Lower leg skin (tissue), 4 donors: ENCODE results near the gene ANKRD39. TPM values are rescaled to one million over a fixed set of nuclear protein-coding genes. Genes with fewer than 3 reads are reported as not detected.
A peak's percentile ranks its signal among the peaks of the same experiment; 100 is the strongest.

Experiments
- DNase-seq, 2 donors: peaks; one replicate each; pipeline ENCODE4 v3.0.0-alpha.2; 2019; ENCODE audit warnings: low spot score in 2 of 2
- H3K4me3 ChIP-seq: fragments of 200-600 bp; sonication (generic); 2 replicates; pipeline ENCODE4 v1.5.1; 2017; ENCODE audit warnings: mild to moderate bottlenecking, low read depth; ENCODE audit not compliant: poor library complexity, severe bottlenecking
- POLR2A ChIP-seq, 2 donors: fragments of 450-650 bp; IDR thresholded peaks; one replicate each; pipeline ENCODE4 v1.6.1; 2016 to 2017; ENCODE audit warnings: antibody characterized with exemption in 2 of 2, mild to moderate bottlenecking in 1 of 2, moderate library complexity in 1 of 2
- WGBS, 2 donors: methylation state at CpG; one replicate each; pipeline ENCODE4 v1.1.5; 2018; 5-methylcytosine and 5-hydroxymethylcytosine counted together
- intact Hi-C: fragments of 100-400 bp; cut with DNase I; formaldehyde crosslinking; loops from one replicate; pipeline ENCODE4 v1.15.0; 2023; ENCODE audit warnings: low total_unique reads
- total RNA-seq, 4 donors: library from RNA; depleted of rRNA; stranded (reverse); fragments of >200 nt; gene quantifications; one replicate each; pipeline ENCODE4 v1.1.0, GENCODE V29; 2016
- TF ChIP-seq, protein P1 (sequence below), 3 donors: fragments of 450-650 bp; IDR thresholded peaks; one replicate each; pipeline ENCODE4 v1.5.1; 2016; ENCODE audit warnings: antibody characterized with exemption in 3 of 3, mild to moderate bottlenecking in 3 of 3, moderate library complexity in 2 of 3

ANKRD39 gene, protein sequence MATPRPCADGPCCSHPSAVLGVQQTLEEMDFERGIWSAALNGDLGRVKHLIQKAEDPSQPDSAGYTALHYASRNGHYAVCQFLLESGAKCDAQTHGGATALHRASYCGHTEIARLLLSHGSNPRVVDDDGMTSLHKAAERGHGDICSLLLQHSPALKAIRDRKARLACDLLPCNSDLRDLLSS
- total RNA-seq: 10 to 100 TPM in 3 of 4 donors, 1 to 10 TPM in 1; 7.6 to 15.3 (median 14.4) TPM

DNA sequence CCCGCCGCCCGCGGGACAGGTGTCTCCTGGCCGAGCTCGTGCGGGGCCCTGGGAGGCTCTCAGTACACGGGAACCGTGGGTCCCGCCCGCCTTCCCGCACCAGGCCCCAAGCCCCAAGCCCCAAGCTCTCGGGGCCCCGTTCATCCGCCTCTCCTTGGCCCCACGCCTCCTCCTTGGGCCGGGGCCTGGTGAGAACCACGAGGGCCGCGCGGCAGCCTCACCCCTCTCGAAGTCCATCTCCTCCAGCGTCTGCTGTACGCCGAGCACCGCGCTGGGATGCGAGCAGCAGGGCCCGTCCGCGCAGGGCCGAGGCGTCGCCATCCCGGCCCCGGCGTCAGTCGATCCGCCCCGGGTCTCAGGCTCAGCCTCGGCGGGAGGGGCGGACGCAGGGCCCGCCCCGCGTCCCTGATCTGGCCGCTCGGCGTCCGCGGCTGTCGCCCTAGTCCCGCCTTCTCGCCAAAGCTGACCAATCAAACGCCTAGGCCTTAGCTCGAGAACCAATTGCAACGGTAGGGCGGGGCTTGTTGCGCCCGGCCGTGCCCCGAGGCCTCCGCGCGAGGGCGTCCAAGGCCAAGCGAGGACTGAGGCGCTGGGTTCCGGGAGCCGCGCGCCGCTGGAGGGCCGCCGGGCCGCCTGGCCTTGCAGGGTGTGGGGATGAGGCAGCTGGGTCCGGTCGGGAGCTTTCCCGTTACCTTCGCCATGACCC, at the start of gene ANKRD39:
TSS of gene ANKRD39 (minus strand) at position 350 of the 706 bp plus-strand sequence. CDS start at position 321, 29 bp downstream.
- DNase-seq: peak; percentile 97 to 99
- intact Hi-C loops: loop anchor here (2.0 kb wide), 1 partner anchor 99 kb away; no protein-coding TSS in a partner anchor
- peak within 1 kb of the TSS; percentile 56 for H3K4me3 ChIP-seq
- WGBS, 2 donors: 0% methylated on average over 49 to 69 of the region's 81 CpGs
- no peak for TF ChIP-seq POLR2A (IDR thresholded peaks at IDR 0.05)
- TF ChIP-seq, protein P1, sequence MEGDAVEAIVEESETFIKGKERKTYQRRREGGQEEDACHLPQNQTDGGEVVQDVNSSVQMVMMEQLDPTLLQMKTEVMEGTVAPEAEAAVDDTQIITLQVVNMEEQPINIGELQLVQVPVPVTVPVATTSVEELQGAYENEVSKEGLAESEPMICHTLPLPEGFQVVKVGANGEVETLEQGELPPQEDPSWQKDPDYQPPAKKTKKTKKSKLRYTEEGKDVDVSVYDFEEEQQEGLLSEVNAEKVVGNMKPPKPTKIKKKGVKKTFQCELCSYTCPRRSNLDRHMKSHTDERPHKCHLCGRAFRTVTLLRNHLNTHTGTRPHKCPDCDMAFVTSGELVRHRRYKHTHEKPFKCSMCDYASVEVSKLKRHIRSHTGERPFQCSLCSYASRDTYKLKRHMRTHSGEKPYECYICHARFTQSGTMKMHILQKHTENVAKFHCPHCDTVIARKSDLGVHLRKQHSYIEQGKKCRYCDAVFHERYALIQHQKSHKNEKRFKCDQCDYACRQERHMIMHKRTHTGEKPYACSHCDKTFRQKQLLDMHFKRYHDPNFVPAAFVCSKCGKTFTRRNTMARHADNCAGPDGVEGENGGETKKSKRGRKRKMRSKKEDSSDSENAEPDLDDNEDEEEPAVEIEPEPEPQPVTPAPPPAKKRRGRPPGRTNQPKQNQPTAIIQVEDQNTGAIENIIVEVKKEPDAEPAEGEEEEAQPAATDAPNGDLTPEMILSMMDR (IDR thresholded peaks at IDR 0.05): peak in 1 of 3 donors; percentile 83

DNA sequence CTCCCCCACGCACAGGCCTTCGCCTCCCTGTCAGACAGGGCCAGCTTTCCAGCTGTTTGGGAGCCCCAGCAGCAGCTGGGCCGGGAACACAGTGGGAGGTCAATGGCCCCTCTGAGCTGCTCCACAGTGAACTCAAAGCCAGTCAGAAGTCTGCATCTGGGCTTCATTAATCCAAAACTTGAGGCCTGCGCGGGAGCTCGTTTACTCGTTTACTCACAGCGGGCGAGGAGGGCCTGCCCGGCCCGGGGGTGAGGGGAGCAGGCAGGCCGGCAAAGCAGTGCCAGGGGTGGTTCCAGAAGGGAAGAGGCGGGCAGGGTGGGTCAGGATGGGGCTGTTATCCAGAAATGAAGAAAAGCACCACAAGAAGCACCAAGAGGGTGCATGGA, 48.9 kb upstream of the ANKRD39 start:
- no peak for DNase-seq
- WGBS, 2 donors: 26 to 34% methylated on average over 11 to 12 of the region's 13 CpGs
- H3K4me3 ChIP-seq: no peak overlapping the region
- TF ChIP-seq, protein P1 (IDR thresholded peaks at IDR 0.05): no peak
- no peak for TF ChIP-seq POLR2A (IDR thresholded peaks at IDR 0.05)
- intact Hi-C loops: no loop called here

DNA sequence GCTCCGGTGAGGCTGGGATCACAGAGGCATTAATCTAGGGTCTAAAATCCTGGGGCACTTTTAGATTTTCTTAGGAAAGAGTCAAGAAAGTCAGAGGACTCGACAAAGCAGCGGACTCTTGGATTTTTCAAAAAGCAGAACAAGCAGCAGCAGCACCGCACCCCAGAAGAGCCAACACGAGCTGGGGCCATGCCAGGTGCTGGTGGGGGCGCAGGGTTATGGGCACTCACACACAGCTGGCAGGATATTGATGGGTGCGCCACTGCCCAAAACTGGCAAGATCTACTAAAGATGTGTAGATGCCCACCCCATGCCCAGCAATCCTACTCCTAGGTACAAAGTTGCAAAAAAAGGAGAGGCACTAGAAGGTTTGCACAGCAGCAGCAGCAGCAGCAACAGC, 46.0 kb upstream of the ANKRD39 start:
- H3K4me3 ChIP-seq: no peak overlapping the region
- no peak for DNase-seq
- WGBS, 2 donors: 65 to 83% methylated on average over 7 of the region's 7 CpGs
- no peak for TF ChIP-seq POLR2A (IDR thresholded peaks at IDR 0.05)
- TF ChIP-seq, protein P1 (IDR thresholded peaks at IDR 0.05): no peak
- intact Hi-C loops: no loop called here

DNA sequence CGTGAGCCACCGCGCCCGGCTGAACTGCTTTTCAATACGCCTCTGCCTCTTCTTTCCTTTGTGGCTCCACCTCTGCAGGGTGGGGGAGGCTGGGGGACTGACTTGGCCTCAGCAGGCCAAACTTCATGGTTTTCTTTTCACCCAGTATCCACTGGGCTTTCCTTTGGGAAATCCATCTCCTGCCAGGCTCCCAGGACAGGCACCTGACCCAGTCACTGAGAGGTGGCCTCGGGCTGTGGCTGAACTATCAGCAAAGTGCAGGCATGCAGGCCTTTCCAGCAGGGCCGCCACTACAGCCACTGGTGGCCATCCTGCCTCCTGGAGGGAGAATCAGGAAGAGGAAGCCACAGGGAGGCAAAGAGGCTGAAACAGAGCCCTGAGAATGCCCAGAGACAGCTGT, 45.5 kb upstream of the ANKRD39 start:
- intact Hi-C loops: no loop called here
- DNase-seq: no peak
- TF ChIP-seq, protein P1 (IDR thresholded peaks at IDR 0.05): no peak
- no peak for TF ChIP-seq POLR2A (IDR thresholded peaks at IDR 0.05)
- 88 to 93% methylated on average over 6 to 7 of the region's 7 CpGs for WGBS, 2 donors
- H3K4me3 ChIP-seq: no peak overlapping the region

DNA sequence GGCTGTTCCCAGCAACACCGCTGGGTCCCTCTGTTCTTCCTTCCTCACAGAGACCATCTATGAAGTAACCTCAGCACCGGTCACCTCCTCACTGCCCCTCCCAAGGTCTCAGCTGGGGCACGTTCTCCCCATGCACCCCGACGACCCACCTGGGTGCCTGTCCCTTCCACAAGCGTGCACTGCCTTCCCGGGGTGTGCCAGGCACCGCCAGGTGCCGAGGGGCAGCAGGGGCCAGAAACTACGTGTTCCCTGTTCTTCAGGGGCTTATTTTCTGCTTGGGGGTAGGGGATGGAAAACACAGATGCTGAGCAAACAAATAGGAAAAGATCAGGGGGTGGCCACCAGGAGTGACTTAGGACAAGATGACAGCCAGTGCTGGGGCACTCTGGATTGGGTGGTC, 42.4 kb upstream of the ANKRD39 start:
- H3K4me3 ChIP-seq: no peak overlapping the region
- TF ChIP-seq POLR2A (IDR thresholded peaks at IDR 0.05): no peak
- TF ChIP-seq, protein P1 (IDR thresholded peaks at IDR 0.05): no peak
- intact Hi-C loops: no loop called here
- DNase-seq: no peak
- 89% methylated on average over 10 of the region's 10 CpGs for WGBS, 2 donors
